ENCODE data around the gene TREM2. TPM values are rescaled to one million over a fixed set of nuclear protein-coding genes. Genes with fewer than 3 reads are reported as not detected.

Gene TREM2
- total and polyA plus RNA-seq, 10 of the 15 experiments (the other 5 are each of a cell fraction or from before 2014, with no cell fraction given), result not detected

DNA sequence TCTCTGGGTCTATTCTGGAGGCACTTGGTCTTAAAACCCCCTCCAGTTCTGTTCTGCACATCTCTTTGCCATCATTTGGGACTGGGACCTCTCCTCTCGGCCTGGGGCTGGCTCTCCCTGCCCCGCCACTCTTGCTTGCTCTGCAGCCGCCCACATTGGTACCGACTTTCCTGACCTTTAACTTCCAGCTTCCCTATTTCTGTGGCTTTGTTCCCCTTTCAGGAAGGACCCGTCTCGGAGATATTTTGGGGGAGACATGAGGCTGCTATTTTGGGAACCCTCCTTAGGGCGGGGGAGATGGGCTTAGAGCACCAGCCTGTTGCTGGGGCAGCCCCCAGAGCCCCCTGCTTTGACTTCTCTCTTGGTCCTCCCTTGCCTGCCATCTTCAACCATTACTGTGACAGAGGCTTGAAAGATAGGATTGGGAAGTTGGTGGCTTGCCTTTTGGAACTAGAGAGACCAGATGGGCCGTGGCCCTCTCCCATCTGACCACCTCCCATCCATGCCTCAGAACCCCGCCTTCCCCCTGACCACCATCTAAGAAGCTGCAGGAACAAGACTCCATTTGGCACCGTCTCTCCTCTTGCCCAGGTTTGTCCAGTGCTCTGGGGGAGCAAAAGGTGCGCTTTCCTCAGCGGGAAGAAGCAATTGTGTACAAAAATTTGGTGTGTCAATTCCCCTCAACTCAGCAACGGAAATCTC, 914 bp downstream of the TREM2 start:
- no peak overlapping the region for H3K4me3 ChIP-seq
- H3K9ac ChIP-seq (ENCODE audit: control insufficient read depth, insufficient read depth, low read length), result no peak overlapping the region
- H3K27ac ChIP-seq (ENCODE audit: control insufficient read depth, insufficient read depth), result no peak overlapping the region
- intact Hi-C loops (cut with micrococcal nuclease; ENCODE audit: unreplicated experiment) (no loop called here), in situ Hi-C loops (cut with MboI) (no loop called here)
- H3K4me1 ChIP-seq (ENCODE audit: control insufficient read depth, insufficient read depth, low read length), result no peaks in the 10 kb centered on the region
- SMC1A ChIA-PET (ENCODE audit: uncharacterized antibody, unreplicated experiment), result interaction anchor here (0.5 kb wide), 1 partner anchor 44 kb away, joined by 3 read pairs; no protein-coding TSS in a partner anchor
- no TSS peak for BruUV-seq (replicated peaks)
- H3K79me2 ChIP-seq (ENCODE audit: control insufficient read depth, insufficient read depth, low read length), result no peaks in the 10 kb centered on the region
- WGBS (ENCODE audit: insufficient coverage, insufficient replicate concordance, low lambda C conversion rate, missing lambda C conversion rate), result 14% methylated on average over 13 of the region's 13 CpGs
- H3K9me3 ChIP-seq (replicated peaks; ENCODE audit: control insufficient read depth, insufficient read depth, low read length), result no peaks in the 10 kb centered on the region
- H3K4me2 ChIP-seq (ENCODE audit: control insufficient read depth, insufficient read depth), result no peak overlapping the region
- no peaks in the 10 kb centered on the region for H4K20me1 ChIP-seq (ENCODE audit: control insufficient read depth, insufficient read depth)
- POLR2A ChIA-PET, result no interaction called here
- FAIRE-seq (no peak), DNase-seq (ENCODE audit: low read depth, low spot score) (no peak), ATAC-seq (no peak)
- CTCF ChIA-PET, result no interaction called here
- RAD21 ChIA-PET (ENCODE audit: unreplicated experiment), result no interaction called here
- H3K27me3 ChIP-seq (replicated peaks in 1 of 2; ENCODE audit: control insufficient read depth in 2 of 2, insufficient read depth in 2 of 2, low read length in 1 of 2), result peaks cover 0 to 2% of the 10 kb centered on the region in 2 experiments; a peak in 1 of 4 replicates
- TF ChIP-seq NFXL1 (IDR thresholded peaks at IDR 0.05; ENCODE audit: borderline replicate concordance) (no peak), NRF1 (conservative IDR thresholded peaks at IDR 0.05; ENCODE audit: low read depth, low read length) (no peak), TARDBP (IDR thresholded peaks at IDR 0.05; ENCODE audit: borderline replicate concordance) (no peak), SRF (IDR thresholded peaks at IDR 0.05; ENCODE audit: low read depth in 2 of 2, low read length in 2 of 2) (no peak), TBL1XR1 (IDR thresholded peaks at IDR 0.05; ENCODE audit: low read depth, low read length) (no peak), TCF7 (IDR thresholded peaks at IDR 0.05; ENCODE audit: borderline replicate concordance) (no peak), ESRRA (IDR thresholded peaks at IDR 0.05; ENCODE audit: low read length) (no peak), NFYA (IDR thresholded peaks at IDR 0.05; ENCODE audit: borderline replicate concordance, low read depth, low read length) (no peak), KLF5 (IDR thresholded peaks at IDR 0.05; ENCODE audit: partially characterized antibody) (no peak), PAX8 (IDR thresholded peaks at IDR 0.05) (no peak), CHD4 (IDR thresholded peaks at IDR 0.05) (no peak), WRNIP1 (IDR thresholded peaks at IDR 0.05; ENCODE audit: borderline replicate concordance, low read depth, low read length) (no peak), TCF12 (IDR thresholded peaks at IDR 0.05; ENCODE audit: low read depth, low read length) (no peak), CEBPB (IDR thresholded peaks at IDR 0.05; ENCODE audit: borderline replicate concordance in 1 of 2, low read depth in 2 of 2, low read length in 2 of 2) (no peak), FOXM1 (IDR thresholded peaks at IDR 0.05; ENCODE audit: low read depth, low read length) (no peak)
- TF ChIP-seq, protein P1, sequence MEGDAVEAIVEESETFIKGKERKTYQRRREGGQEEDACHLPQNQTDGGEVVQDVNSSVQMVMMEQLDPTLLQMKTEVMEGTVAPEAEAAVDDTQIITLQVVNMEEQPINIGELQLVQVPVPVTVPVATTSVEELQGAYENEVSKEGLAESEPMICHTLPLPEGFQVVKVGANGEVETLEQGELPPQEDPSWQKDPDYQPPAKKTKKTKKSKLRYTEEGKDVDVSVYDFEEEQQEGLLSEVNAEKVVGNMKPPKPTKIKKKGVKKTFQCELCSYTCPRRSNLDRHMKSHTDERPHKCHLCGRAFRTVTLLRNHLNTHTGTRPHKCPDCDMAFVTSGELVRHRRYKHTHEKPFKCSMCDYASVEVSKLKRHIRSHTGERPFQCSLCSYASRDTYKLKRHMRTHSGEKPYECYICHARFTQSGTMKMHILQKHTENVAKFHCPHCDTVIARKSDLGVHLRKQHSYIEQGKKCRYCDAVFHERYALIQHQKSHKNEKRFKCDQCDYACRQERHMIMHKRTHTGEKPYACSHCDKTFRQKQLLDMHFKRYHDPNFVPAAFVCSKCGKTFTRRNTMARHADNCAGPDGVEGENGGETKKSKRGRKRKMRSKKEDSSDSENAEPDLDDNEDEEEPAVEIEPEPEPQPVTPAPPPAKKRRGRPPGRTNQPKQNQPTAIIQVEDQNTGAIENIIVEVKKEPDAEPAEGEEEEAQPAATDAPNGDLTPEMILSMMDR (IDR thresholded peaks at IDR 0.05 in 2 of 3, conservative IDR thresholded peaks at IDR 0.05 in 1 of 3; ENCODE audit: control insufficient read depth in 2 of 3, extremely low read depth in 1 of 3, insufficient read depth in 1 of 3, low read depth in 3 of 3, low read length in 3 of 3), result no peak
- no peaks in the 10 kb centered on the region for H3K36me3 ChIP-seq (ENCODE audit: control insufficient read depth in 2 of 2, insufficient read depth in 2 of 2, low read length in 1 of 2)
- H2AFZ ChIP-seq (ENCODE audit: control insufficient read depth, low read depth, low read length), result no peak overlapping the region
